ENCODE measurements around the gene IL15.
"Not testable (repeated sequence)": the region's sequence is repeated elsewhere in the genome, so short reads cannot be mapped to it uniquely, and the experiment has no call there.

The IL15 gene

GRCh38 chr4:141705048-141705746, 68.8 kb downstream of the IL15 start:
- DNase-seq: no peak

- DNase-seq: no peak
Measured at GRCh38 chr4:141705747-141706377, 69.5 kb downstream of the IL15 start.

GRCh38 chr4:141706445-141706844, 70.1 kb downstream of the IL15 start:
- DNase-seq: no peak

- DNase-seq: no peak
Measured at GRCh38 chr4:141711211-141711610, 74.8 kb downstream of the IL15 start.

- no peak for DNase-seq
Measured at GRCh38 chr4:141713185-141713584, 76.8 kb downstream of the IL15 start.

GRCh38 chr4:141713771-141714445, 77.5 kb downstream of the IL15 start:
- no peak for DNase-seq

- no peak for DNase-seq
Measured at GRCh38 chr4:141719585-141719984, 83.2 kb downstream of the IL15 start.

- DNase-seq: no peak
Measured at GRCh38 chr4:141721174-141721573, 84.8 kb downstream of the IL15 start.

- DNase-seq: no peak
Measured at GRCh38 chr4:141724646-141725045, 88.3 kb downstream of the IL15 start.

GRCh38 chr4:141727420-141727819, 91.0 kb downstream of the IL15 start:
- no peak for DNase-seq

- DNase-seq: no peak
Measured at GRCh38 chr4:141730805-141731204, 94.4 kb downstream of the IL15 start.

- DNase-seq: no peak
Measured at GRCh38 chr4:141731481-141731880, 95.1 kb downstream of the IL15 start.

- DNase-seq: no peak
Measured at GRCh38 chr4:141739636-141740035, 103.3 kb downstream of the IL15 start.

- DNase-seq: no peak
Measured at GRCh38 chr4:141746026-141746425, 109.6 kb downstream of the IL15 start.

GRCh38 chr4:141751806-141752205, 115.4 kb downstream of the IL15 start:
- DNase-seq: not testable (repeated sequence)

- no peak for DNase-seq
Measured at GRCh38 chr4:141757287-141757686, 120.9 kb downstream of the IL15 start.

- no peak for DNase-seq
Measured at GRCh38 chr4:141759796-141760425, 123.5 kb downstream of the IL15 start.

GRCh38 chr4:141761926-141762325, 125.5 kb downstream of the IL15 start:
- DNase-seq: no peak

- no peak for DNase-seq
Measured at GRCh38 chr4:141763374-141763773, 127.0 kb downstream of the IL15 start.

GRCh38 chr4:141768954-141769353, 132.6 kb downstream of the IL15 start:
- no peak for DNase-seq

GRCh38 chr4:141771889-141772830, 135.8 kb downstream of the IL15 start:
- no peak for DNase-seq

- no peak for DNase-seq
Measured at GRCh38 chr4:141772838-141773237, 136.5 kb downstream of the IL15 start.

GRCh38 chr4:141782205-141782604, 145.8 kb downstream of the IL15 start:
- DNase-seq: no peak

Data from stimulated activated CD4-positive, alpha-beta T cell treated with anti-CD3 and anti-CD28 coated beads, Interleukin-2, amount 100 ng/mL, for 24 hours (primary cell).